SK-N-SH treated with all-trans-retinoic acid at 6 μM for 48 hours (cell line): ENCODE data around the gene WNT5A.

Experiments
- ATAC-seq: fragments of 200-7000 bp; cut with Tn5 transposase; 3 replicates; pipeline ENCODE4 v1.9.1; 2020; ENCODE audit warnings: mild to moderate bottlenecking, moderate library complexity
- CSDC2 ChIP-seq: fragments of 250-450 bp; sonication (Bioruptor Pico); IDR thresholded peaks from 2 replicates; pipeline ENCODE4 v1.5.0; 2020; ENCODE audit warnings: mild to moderate bottlenecking, moderate library complexity
- ESRRG ChIP-seq: fragments of 250-450 bp; sonication (Bioruptor Pico); IDR thresholded peaks from 2 replicates; pipeline ENCODE4 v1.6.1; 2021; ENCODE audit warnings: mild to moderate bottlenecking
- GLIS3 ChIP-seq: fragments of 250-450 bp; sonication (Bioruptor Pico); IDR thresholded peaks from 2 replicates; pipeline ENCODE4 v1.5.0; 2020; ENCODE audit warnings: mild to moderate bottlenecking, moderate library complexity
- ISL1 ChIP-seq: fragments of 250-450 bp; sonication (Bioruptor Pico); IDR thresholded peaks from 2 replicates; pipeline ENCODE4 v2.1.2; 2022; ENCODE audit warnings: mild to moderate bottlenecking, moderate library complexity
- OSR1 ChIP-seq: fragments of 250-450 bp; sonication (Bioruptor Pico); IDR thresholded peaks from 2 replicates; pipeline ENCODE4 v1.8.0; 2022; ENCODE audit warnings: moderate library complexity, mild to moderate bottlenecking, inconsistent platforms
- PATZ1 ChIP-seq: fragments of 250-450 bp; sonication (Bioruptor Pico); IDR thresholded peaks from 2 replicates; pipeline ENCODE4 v1.8.0; 2020; ENCODE audit warnings: mild to moderate bottlenecking, moderate library complexity, borderline replicate concordance
- POU6F1 ChIP-seq: fragments of 250-450 bp; sonication (Bioruptor Pico); IDR thresholded peaks from 2 replicates; pipeline ENCODE4 v1.8.0; 2021; ENCODE audit warnings: low read depth, mild to moderate bottlenecking, moderate library complexity, borderline replicate concordance
- PPARA ChIP-seq: fragments of 250-450 bp; sonication (Bioruptor Pico); IDR thresholded peaks from 2 replicates; pipeline ENCODE4 v1.5.0; 2020; ENCODE audit warnings: mild to moderate bottlenecking, borderline replicate concordance
- RARB ChIP-seq: fragments of 250-450 bp; sonication (Bioruptor Pico); IDR thresholded peaks from 2 replicates; pipeline ENCODE4 v1.8.0; 2021; ENCODE audit warnings: mild to moderate bottlenecking, moderate library complexity
- SNAI2 ChIP-seq: fragments of 250-450 bp; sonication (Bioruptor Pico); IDR thresholded peaks from 2 replicates; pipeline ENCODE4 v1.5.0; 2020; ENCODE audit warnings: mild to moderate bottlenecking, moderate library complexity
- TCF4 ChIP-seq: fragments of 250-450 bp; sonication (Bioruptor Pico); IDR thresholded peaks from 2 replicates; pipeline ENCODE4 v1.8.0; 2021; ENCODE audit warnings: mild to moderate bottlenecking, moderate library complexity, borderline replicate concordance
- TOX ChIP-seq: fragments of 250-450 bp; sonication (Bioruptor Pico); IDR thresholded peaks from 2 replicates; pipeline ENCODE4 v1.8.0; 2021; ENCODE audit warnings: mild to moderate bottlenecking, moderate library complexity, borderline replicate concordance
- TSHZ2 ChIP-seq: fragments of 250-450 bp; sonication (Bioruptor Pico); IDR thresholded peaks from 2 replicates; pipeline ENCODE4 v1.5.0; 2020; ENCODE audit warnings: mild to moderate bottlenecking, moderate library complexity
- ZC3H10 ChIP-seq: fragments of 250-450 bp; sonication (Bioruptor Pico); IDR thresholded peaks from 2 replicates; pipeline ENCODE4 v1.5.1; 2021; ENCODE audit warnings: mild to moderate bottlenecking, moderate library complexity
- ZFP3 ChIP-seq: fragments of 250-450 bp; sonication (Bioruptor Pico); IDR thresholded peaks from 2 replicates; pipeline ENCODE4 v1.5.0; 2020; ENCODE audit warnings: mild to moderate bottlenecking, moderate library complexity
- ZFP30 ChIP-seq: fragments of 450-650 bp; formaldehyde crosslinking; IDR thresholded peaks from 2 replicates; pipeline ENCODE4 v1.5.0; 2022; ENCODE audit warnings: mild to moderate bottlenecking, moderate library complexity
- ZNF565 ChIP-seq: fragments of 450-650 bp; formaldehyde crosslinking; conservative IDR thresholded peaks from 2 replicates; pipeline ENCODE4 v1.5.0; 2020; ENCODE audit warnings: low read depth, mild to moderate bottlenecking, moderate library complexity
- ZNF70 ChIP-seq: fragments of 450-650 bp; formaldehyde crosslinking; IDR thresholded peaks from 2 replicates; pipeline ENCODE4 v1.5.0; 2020; ENCODE audit warnings: mild to moderate bottlenecking, moderate library complexity
- ZNF8 ChIP-seq: fragments of 450-650 bp; formaldehyde crosslinking; IDR thresholded peaks from 2 replicates; pipeline ENCODE4 v1.5.0; 2020; ENCODE audit warnings: mild to moderate bottlenecking, moderate library complexity
- TF ChIP-seq, protein P1 (sequence below): fragments of 250-450 bp; sonication (Bioruptor Pico); IDR thresholded peaks from 2 replicates; pipeline ENCODE4 v1.5.1; 2021; ENCODE audit warnings: mild to moderate bottlenecking, moderate library complexity
- TF ChIP-seq, protein P2 (sequence below): fragments of 250-450 bp; sonication (Bioruptor Pico); IDR thresholded peaks from 2 replicates; pipeline ENCODE4 v1.5.1; 2020; ENCODE audit warnings: low read depth, mild to moderate bottlenecking, moderate library complexity

Gene WNT5A

GRCh38 chr3:55452886-55453285, 34.2 kb downstream of the WNT5A start:
- TF ChIP-seq GLIS3 (CRISPR knock-in tag), result no peak
- no peak for TF ChIP-seq SNAI2 (CRISPR knock-in tag)
- TF ChIP-seq, protein P1, sequence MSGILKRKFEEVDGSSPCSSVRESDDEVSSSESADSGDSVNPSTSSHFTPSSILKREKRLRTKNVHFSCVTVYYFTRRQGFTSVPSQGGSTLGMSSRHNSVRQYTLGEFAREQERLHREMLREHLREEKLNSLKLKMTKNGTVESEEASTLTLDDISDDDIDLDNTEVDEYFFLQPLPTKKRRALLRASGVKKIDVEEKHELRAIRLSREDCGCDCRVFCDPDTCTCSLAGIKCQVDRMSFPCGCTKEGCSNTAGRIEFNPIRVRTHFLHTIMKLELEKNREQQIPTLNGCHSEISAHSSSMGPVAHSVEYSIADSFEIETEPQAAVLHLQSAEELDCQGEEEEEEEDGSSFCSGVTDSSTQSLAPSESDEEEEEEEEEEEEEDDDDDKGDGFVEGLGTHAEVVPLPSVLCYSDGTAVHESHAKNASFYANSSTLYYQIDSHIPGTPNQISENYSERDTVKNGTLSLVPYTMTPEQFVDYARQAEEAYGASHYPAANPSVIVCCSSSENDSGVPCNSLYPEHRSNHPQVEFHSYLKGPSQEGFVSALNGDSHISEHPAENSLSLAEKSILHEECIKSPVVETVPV (CRISPR knock-in tag), result no peak
- TF ChIP-seq OSR1 (CRISPR knock-in tag), result no peak
- TF ChIP-seq ESRRG (CRISPR knock-in tag), result no peak
- TF ChIP-seq ZFP30, result no peak
- TF ChIP-seq ISL1, result no peak
- no peak for TF ChIP-seq ZC3H10 (CRISPR knock-in tag)
- TF ChIP-seq POU6F1, result no peak
- no peak for TF ChIP-seq PPARA (CRISPR knock-in tag)
- TF ChIP-seq, all 23 proteins: peak for 0
- ATAC-seq, result no peak

GRCh38 chr3:55449527-55449926, 37.6 kb downstream of the WNT5A start:
- ATAC-seq, result no peak
- TF ChIP-seq CSDC2 (CRISPR knock-in tag) (no peak), ZNF8 (CRISPR knock-in tag) (no peak), ZNF565 (CRISPR knock-in tag) (no peak), TOX (no peak), TSHZ2 (CRISPR knock-in tag) (no peak), RARB (CRISPR knock-in tag) (no peak), TCF4 (no peak)
- TF ChIP-seq, protein P2, sequence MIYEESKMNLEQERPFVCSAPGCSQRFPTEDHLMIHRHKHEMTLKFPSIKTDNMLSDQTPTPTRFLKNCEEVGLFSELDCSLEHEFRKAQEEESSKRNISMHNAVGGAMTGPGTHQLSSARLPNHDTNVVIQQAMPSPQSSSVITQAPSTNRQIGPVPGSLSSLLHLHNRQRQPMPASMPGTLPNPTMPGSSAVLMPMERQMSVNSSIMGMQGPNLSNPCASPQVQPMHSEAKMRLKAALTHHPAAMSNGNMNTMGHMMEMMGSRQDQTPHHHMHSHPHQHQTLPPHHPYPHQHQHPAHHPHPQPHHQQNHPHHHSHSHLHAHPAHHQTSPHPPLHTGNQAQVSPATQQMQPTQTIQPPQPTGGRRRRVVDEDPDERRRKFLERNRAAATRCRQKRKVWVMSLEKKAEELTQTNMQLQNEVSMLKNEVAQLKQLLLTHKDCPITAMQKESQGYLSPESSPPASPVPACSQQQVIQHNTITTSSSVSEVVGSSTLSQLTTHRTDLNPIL (CRISPR knock-in tag), result no peak

- TF ChIP-seq ZC3H10 (CRISPR knock-in tag) (no peak), ZNF565 (CRISPR knock-in tag) (no peak), ZFP3 (CRISPR knock-in tag) (no peak), ESRRG (CRISPR knock-in tag) (no peak), OSR1 (CRISPR knock-in tag) (no peak), PATZ1 (CRISPR knock-in tag) (no peak), ZFP30 (no peak), ZNF8 (CRISPR knock-in tag) (no peak), TSHZ2 (CRISPR knock-in tag) (no peak), ZNF70 (CRISPR knock-in tag) (no peak), GLIS3 (CRISPR knock-in tag) (no peak)
- TF ChIP-seq, protein P1 (CRISPR knock-in tag), result no peak
- TF ChIP-seq, all 23 proteins: peak for 0
- no peak for ATAC-seq
Measured at GRCh38 chr3:55446850-55447249, 40.3 kb downstream of the WNT5A start.
